HepG2 (cell line): Measurements from ENCODE around the gene ELOVL5. TPM values are rescaled to one million over a fixed set of nuclear protein-coding genes. Genes with fewer than 3 reads are reported as not detected.

ENCODE experiments used
- MYC ChIP-seq: sonication (generic); formaldehyde crosslinking; IDR thresholded peaks from 2 replicates; pipeline ENCODE4 v1.9.0; 2021; ENCODE audit warnings: missing genetic modification reagents, borderline replicate concordance
- NCOA2 ChIP-seq: sonication (generic); formaldehyde crosslinking; IDR thresholded peaks from 2 replicates; pipeline ENCODE4 v1.8.0; 2022; ENCODE audit warnings: inconsistent platforms
- PAXIP1 ChIP-seq: sonication (generic); formaldehyde crosslinking; conservative IDR thresholded peaks from 2 replicates; pipeline ENCODE4 v1.4.0; 2020; ENCODE audit warnings: mild to moderate bottlenecking, missing genetic modification reagents, moderate library complexity
- PLRG1 ChIP-seq: fragments of 450-650 bp; conservative IDR thresholded peaks from 2 replicates; pipeline ENCODE4 v1.6.1; 2016
- SATB2 ChIP-seq: sonication (generic); formaldehyde crosslinking; IDR thresholded peaks from 2 replicates; pipeline ENCODE4 v1.5.0; 2020; ENCODE audit warnings: missing genetic modification reagents
- STAT6 ChIP-seq: sonication (generic); formaldehyde crosslinking; IDR thresholded peaks from 2 replicates; pipeline ENCODE4 v1.4.0; 2020; ENCODE audit warnings: missing genetic modification reagents, mild to moderate bottlenecking, borderline replicate concordance
- ZBTB49 ChIP-seq: sonication (generic); formaldehyde crosslinking; IDR thresholded peaks from 2 replicates; pipeline ENCODE4 v1.4.0; 2020; ENCODE audit warnings: missing genetic modification reagents, borderline replicate concordance
- ZEB1 ChIP-seq: IDR thresholded peaks from 2 replicates; pipeline ENCODE4 v1.6.1; 2012; ENCODE audit warnings: mild to moderate bottlenecking, low read depth, inconsistent platforms; ENCODE audit not compliant: insufficient replicate concordance
- ZFP82 ChIP-seq: sonication (generic); formaldehyde crosslinking; IDR thresholded peaks from 2 replicates; pipeline ENCODE4 v1.5.1; 2020; ENCODE audit warnings: mild to moderate bottlenecking, missing genetic modification reagents, borderline replicate concordance
- ZNF512B ChIP-seq: sonication (generic); formaldehyde crosslinking; IDR thresholded peaks from 2 replicates; pipeline ENCODE4 v1.5.1; 2020; ENCODE audit warnings: missing genetic modification reagents, mild to moderate bottlenecking, borderline replicate concordance
- ZNF691 ChIP-seq: sonication (generic); formaldehyde crosslinking; IDR thresholded peaks from 2 replicates; pipeline ENCODE4 v1.4.0; 2020; ENCODE audit warnings: missing genetic modification reagents, low read depth, mild to moderate bottlenecking, borderline replicate concordance
- ZNF784 ChIP-seq: sonication (generic); formaldehyde crosslinking; IDR thresholded peaks from 2 replicates; pipeline ENCODE4 v1.5.1; 2020; ENCODE audit warnings: missing genetic modification reagents, mild to moderate bottlenecking, borderline replicate concordance
- polyA plus RNA-seq, 8 experiments: library from polyadenylated mRNA; depleted of rRNA in 3 of 8; stranded (reverse) in 7 of 8; unstranded in 1 of 8; fragments of >200 nt; fragmentation: Illumina TruSeq in 4 of 8; extraction: Trizol in 4 of 8; gene quantifications; 2 replicates each; pipeline versions ENCODE4 v1.2.1 to v1.2.3, GENCODE V29; 2011 to 2016; ENCODE audit warnings: low read depth in 4 of 8, missing spikeins in 1 of 8, mixed read lengths in 1 of 8; ENCODE audit not compliant: insufficient read depth in 1 of 8
- total RNA-seq, 5 experiments: library from RNA; depleted of rRNA; stranded (reverse); fragments of >200 nt; fragmentation: Illumina TruSeq; extraction: Trizol; gene quantifications; 2 replicates each; pipeline ENCODE4 v1.2.3, GENCODE V29; 2016; ENCODE audit warnings: low read depth in 1 of 5

The ELOVL5 gene
- total and polyA plus RNA-seq, 2 of the 13 experiments (the other 11 are each of a cell fraction or from before 2014, with no cell fraction given): 50.1 to 72.4 TPM

GRCh38 chr6:53301801-53302537 lies 46.8 kb downstream of the ELOVL5 start (continued):
- TF ChIP-seq PLRG1 (no peak), MYC (CRISPR knock-in tag) (no peak), ZFP82 (no peak), PAXIP1 (peak; percentile 78), ZBTB49 (CRISPR knock-in tag) (no peak), SATB2 (CRISPR knock-in tag) (no peak), ZEB1 (peak; percentile 84), STAT6 (CRISPR knock-in tag) (no peak), ZNF512B (no peak), NCOA2 (CRISPR knock-in tag) (peak; percentile 77), ZNF691 (peak; percentile 50; the same call in 1 of the 2 replicates), ZNF784 (CRISPR knock-in tag) (no peak)
